ENCODE results near the gene MGMT.

DNA sequence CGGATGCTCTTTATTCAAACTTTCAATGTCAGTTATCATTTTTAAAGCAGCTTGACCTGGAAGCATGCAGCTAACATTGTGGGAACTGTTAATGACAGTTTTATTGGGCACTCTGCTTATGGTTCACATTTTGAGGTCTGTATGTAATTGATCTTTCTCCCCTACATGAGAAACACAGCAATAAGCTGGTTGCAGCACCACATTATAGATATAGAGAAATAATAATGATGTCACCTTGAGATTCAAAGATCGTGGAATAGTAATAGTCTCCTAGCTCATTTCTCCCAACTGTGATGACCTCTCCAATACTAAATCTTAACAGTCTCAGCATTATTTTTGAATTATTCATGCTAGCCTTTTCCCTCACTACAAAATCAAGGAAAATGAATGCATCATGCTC, 22.7 kb upstream of the MGMT start:
- no peak for TF ChIP-seq ZNF274 (IDR thresholded peaks at IDR 0.05; ENCODE audit: low read depth, low read length)
- TF ChIP-seq SUZ12 (IDR thresholded peaks at IDR 0.05; ENCODE audit: extremely low read depth, insufficient read depth, insufficient read length), result no peak
- TF ChIP-seq YY1 (IDR thresholded peaks at IDR 0.05; ENCODE audit: insufficient read depth, insufficient read length), result no peak
